OCI-LY1 (cell line): ENCODE results near the gene JAK1.

Experiments
- H2AFZ ChIP-seq: fragments of 200-600 bp; sonication (generic), shearing (Covaris generic); 2 replicates; pipeline ENCODE4 v1.6.0; 2014; ENCODE audit warnings: antibody characterized with exemption, mild to moderate bottlenecking, low read length
- H3F3A ChIP-seq: fragments of 200-600 bp; sonication (generic), shearing (Covaris generic); 2 replicates; pipeline ENCODE4 v1.6.0; 2014; ENCODE audit warnings: mild to moderate bottlenecking, antibody characterized with exemption, low read length, moderate library complexity; ENCODE audit not compliant: insufficient read depth
- H3K27ac ChIP-seq: fragments of 200-600 bp; sonication (generic); 2 replicates; pipeline ENCODE4 v1.5.1; 2014; ENCODE audit warnings: low read length, mixed run types, mild to moderate bottlenecking, low read depth; ENCODE audit not compliant: poor library complexity, severe bottlenecking
- H3K27me3 ChIP-seq: fragments of 200-600 bp; sonication (generic); 2 replicates; pipeline ENCODE4 v1.6.0; 2014; ENCODE audit warnings: antibody characterized with exemption, mild to moderate bottlenecking, low read length, moderate library complexity; ENCODE audit not compliant: insufficient read depth
- H3K36me3 ChIP-seq: fragments of 200-600 bp; sonication (generic); 2 replicates; pipeline ENCODE4 v1.6.1; 2014; ENCODE audit warnings: mild to moderate bottlenecking, antibody characterized with exemption, low read length, moderate library complexity, mixed read lengths; ENCODE audit not compliant: insufficient read depth
- H3K4me1 ChIP-seq: fragments of 200-600 bp; sonication (generic); 2 replicates; pipeline ENCODE4 v1.5.1; 2014; ENCODE audit warnings: mild to moderate bottlenecking, low read length, moderate library complexity; ENCODE audit not compliant: insufficient read depth, severe bottlenecking
- H3K4me2 ChIP-seq: fragments of 200-600 bp; sonication (generic), shearing (Covaris generic); 2 replicates; pipeline ENCODE4 v1.6.1; 2014; ENCODE audit warnings: low read length
- H3K4me3 ChIP-seq: fragments of 200-600 bp; sonication (generic); 2 replicates; pipeline ENCODE4 v1.5.1; 2014; ENCODE audit warnings: low read length, low read depth, mild to moderate bottlenecking, mixed read lengths; ENCODE audit not compliant: poor library complexity, severe bottlenecking
- H3K79me2 ChIP-seq: fragments of 200-600 bp; shearing (Covaris generic); 2 replicates; pipeline ENCODE4 v1.6.1; 2016; ENCODE audit warnings: mixed run types, low read length, mixed read lengths; ENCODE audit not compliant: insufficient read depth
- H3K9ac ChIP-seq: fragments of 200-600 bp; sonication (generic), shearing (Covaris generic); 2 replicates; pipeline ENCODE4 v1.6.1; 2014; ENCODE audit warnings: mild to moderate bottlenecking, low read length, mixed read lengths
- H3K9me2 ChIP-seq: fragments of 200-600 bp; sonication (generic), shearing (Covaris generic); 2 replicates; pipeline ENCODE4 v1.6.1; 2014; ENCODE audit warnings: low read depth, mild to moderate bottlenecking, low read length, mixed read lengths
- H3K9me3 ChIP-seq: fragments of 200-600 bp; shearing (Covaris generic); 2 replicates; pipeline ENCODE4 v1.6.1; 2014; ENCODE audit warnings: low read length, mixed read lengths
- H4K20me1 ChIP-seq: fragments of 200-600 bp; sonication (generic), shearing (Covaris generic); 2 replicates; pipeline ENCODE4 v1.6.0; 2016; ENCODE audit warnings: mild to moderate bottlenecking, low read length; ENCODE audit not compliant: insufficient read depth
- CTCF ChIP-seq: fragments of 200-600 bp; sonication (generic), shearing (Covaris generic); IDR thresholded peaks from 2 replicates; pipeline ENCODE4 v1.5.1; 2017; ENCODE audit warnings: mild to moderate bottlenecking, antibody characterized with exemption, low read length, moderate library complexity, mixed read lengths
- EZH2 ChIP-seq: fragments of 200-600 bp; sonication (generic), shearing (Covaris generic); IDR thresholded peaks from 2 replicates; pipeline ENCODE4 v1.8.0; 2017; ENCODE audit warnings: borderline replicate concordance, mixed run types, mild to moderate bottlenecking, antibody characterized with exemption, low read length, moderate library complexity, mixed read lengths

The JAK1 gene

GRCh38 chr1:64956733-64957441 is 9.5 kb downstream of the JAK1 start:
- no peaks in the 10 kb centered on the region; the same call in 1 of the 2 replicates for H3K27me3 ChIP-seq
- no peak overlapping the region for H3K4me3 ChIP-seq
- no peaks in the 10 kb centered on the region for H3K9me3 ChIP-seq
- no peaks in the 10 kb centered on the region for H3K9me2 ChIP-seq
- H2AFZ ChIP-seq, result no peak overlapping the region
- no peak overlapping the region for H3K9ac ChIP-seq
- no peak overlapping the region for H3K4me2 ChIP-seq
- peaks cover 11% of the 10 kb centered on the region for H3K4me1 ChIP-seq
- peaks cover 9% of the 10 kb centered on the region for H4K20me1 ChIP-seq
- H3F3A ChIP-seq, result no peaks in the 10 kb centered on the region
- TF ChIP-seq EZH2 (no peak), CTCF (no peak)
- H3K36me3 ChIP-seq, result no peaks in the 10 kb centered on the region
- no peaks in the 10 kb centered on the region for H3K79me2 ChIP-seq
- no peak overlapping the region for H3K27ac ChIP-seq

- H2AFZ ChIP-seq, result no peak overlapping the region
- TF ChIP-seq EZH2 (no peak), CTCF (no peak)
- H3K4me2 ChIP-seq, result no peak overlapping the region
- no peaks in the 10 kb centered on the region for H3K36me3 ChIP-seq
- H3K79me2 ChIP-seq, result no peaks in the 10 kb centered on the region
- H3K9me3 ChIP-seq, result no peaks in the 10 kb centered on the region
- H3K9ac ChIP-seq, result no peak overlapping the region
- no peak overlapping the region for H3K27ac ChIP-seq
- no peak overlapping the region for H3K4me3 ChIP-seq
- no peaks in the 10 kb centered on the region for H3K9me2 ChIP-seq
- H3F3A ChIP-seq, result no peaks in the 10 kb centered on the region
- no peaks in the 10 kb centered on the region; the same call in 1 of the 2 replicates for H3K27me3 ChIP-seq
- H3K4me1 ChIP-seq, result peaks cover 11% of the 10 kb centered on the region
- H4K20me1 ChIP-seq, result peaks cover 9% of the 10 kb centered on the region
Observed at GRCh38 chr1:64956010-64956640, 10.2 kb downstream of the JAK1 start.

GRCh38 chr1:64955097-64956009 is 11.0 kb downstream of the JAK1 start:
- no peaks in the 10 kb centered on the region for H3K79me2 ChIP-seq
- no peak overlapping the region for H3K27ac ChIP-seq
- no peaks in the 10 kb centered on the region for H3K27me3 ChIP-seq
- no peaks in the 10 kb centered on the region for H3K36me3 ChIP-seq
- no peak overlapping the region for H3K4me2 ChIP-seq
- TF ChIP-seq EZH2 (no peak), CTCF (no peak)
- H4K20me1 ChIP-seq, result peaks cover 9% of the 10 kb centered on the region
- no peaks in the 10 kb centered on the region for H3K9me3 ChIP-seq
- H3K9ac ChIP-seq, result no peak overlapping the region
- H3K4me1 ChIP-seq, result peaks cover 11% of the 10 kb centered on the region
- no peak overlapping the region for H3K4me3 ChIP-seq
- H3F3A ChIP-seq, result no peaks in the 10 kb centered on the region
- no peaks in the 10 kb centered on the region for H3K9me2 ChIP-seq
- H2AFZ ChIP-seq, result no peak overlapping the region
